Stimulated activated CD8-positive, alpha-beta memory T cell treated with anti-CD3 and anti-CD28 coated beads, Interleukin-15, amount 100 ng/mL, for 24 hours (primary cell): ENCODE results near the gene KCNJ15.

ENCODE experiments used
- DNase-seq: peaks from one replicate; pipeline ENCODE4 v3.0.0-alpha.2; 2020; ENCODE audit warnings: low read depth

KCNJ15 gene

DNA sequence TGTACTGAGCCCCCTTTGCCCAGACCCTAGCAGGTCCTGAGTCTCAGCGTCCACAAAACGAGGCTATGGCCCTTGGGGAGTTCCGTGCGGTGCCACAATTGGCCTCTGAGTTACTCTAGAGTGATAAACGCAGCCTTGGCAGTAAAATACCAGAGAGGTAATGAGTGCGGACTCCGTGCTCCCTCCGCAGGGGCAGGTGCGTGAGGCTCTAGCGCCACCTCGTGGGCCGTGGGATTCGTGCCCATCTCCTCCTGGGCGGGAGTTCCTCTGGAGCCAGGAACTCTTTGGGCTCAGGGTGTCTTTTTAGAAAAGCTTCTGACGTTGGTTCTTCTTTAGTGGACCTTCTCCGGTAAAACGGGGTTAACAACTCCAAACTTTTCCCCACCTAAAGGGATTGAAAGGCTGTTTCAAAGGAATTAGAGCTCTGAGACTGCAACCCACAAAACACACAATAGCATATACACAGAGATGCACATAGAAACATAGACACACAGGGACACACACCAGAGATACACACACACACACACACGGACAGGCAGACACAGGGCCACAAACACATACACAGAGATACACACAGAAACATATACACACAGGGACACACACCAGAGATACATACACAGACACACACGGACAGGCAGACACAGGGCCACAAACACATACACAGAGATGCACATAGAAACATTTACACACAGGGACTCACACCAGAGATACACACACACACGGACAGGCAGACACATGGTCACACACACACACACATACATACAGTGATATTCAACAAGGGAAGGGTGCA, 99.4 kb downstream of the KCNJ15 start:
- DNase-seq = peak; percentile 64
